Endothelial cell of umbilical vein (primary cell): ENCODE results near the gene MGST3.

Experiments used
- EZH2 ChIP-seq: IDR thresholded peaks from 2 replicates; pipeline ENCODE4 v1.6.1; 2012; ENCODE audit warnings: borderline replicate concordance, low read depth, mild to moderate bottlenecking, moderate library complexity, low read length, inconsistent platforms; ENCODE audit not compliant: severe bottlenecking
- POLR2A ChIP-seq: IDR thresholded peaks from 2 replicates; pipeline ENCODE4 v1.6.1; 2012; ENCODE audit warnings: low read depth, mild to moderate bottlenecking, control low read depth, low read length
- POLR2AphosphoS5 ChIP-seq: IDR thresholded peaks from 2 replicates; pipeline ENCODE4 v1.6.1; 2012; ENCODE audit warnings: low read depth, mild to moderate bottlenecking, control low read depth, low read length, moderate library complexity; ENCODE audit not compliant: insufficient read depth
- TF ChIP-seq, protein P1 (sequence below), 2 donors: IDR thresholded peaks; 1 replicate in 1 of 2; 2 replicates in 1 of 2; pipeline ENCODE4 v1.5.1; 2011; ENCODE audit warnings: low read length in 2 of 2, mild to moderate bottlenecking in 2 of 2, moderate library complexity in 2 of 2, control low read depth in 1 of 2, inconsistent platforms in 1 of 2, low read depth in 1 of 2; ENCODE audit not compliant: insufficient read depth in 1 of 2; ENCODE audit errors: extremely low read depth in 1 of 2

DNA sequence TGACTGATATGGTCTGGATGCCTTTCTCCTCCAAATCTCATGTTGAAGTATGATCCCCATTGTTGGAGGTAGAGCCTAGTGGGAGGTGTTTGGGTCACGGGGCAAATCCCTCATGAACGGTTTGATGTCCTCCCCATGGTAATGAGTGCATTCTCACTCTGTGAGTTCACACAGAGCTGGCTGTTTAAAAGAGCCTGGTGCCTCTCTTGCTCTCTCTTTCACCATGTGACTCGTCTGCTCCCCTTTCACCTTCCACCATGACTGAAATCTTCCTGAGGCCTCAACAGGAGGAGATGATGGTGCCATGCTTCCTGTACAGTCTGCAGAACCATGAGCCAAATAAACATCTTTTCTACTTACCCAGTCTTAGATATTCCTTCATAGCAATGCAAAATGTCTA lies 37.1 kb downstream of the MGST3 start:
- TF ChIP-seq, protein P1, sequence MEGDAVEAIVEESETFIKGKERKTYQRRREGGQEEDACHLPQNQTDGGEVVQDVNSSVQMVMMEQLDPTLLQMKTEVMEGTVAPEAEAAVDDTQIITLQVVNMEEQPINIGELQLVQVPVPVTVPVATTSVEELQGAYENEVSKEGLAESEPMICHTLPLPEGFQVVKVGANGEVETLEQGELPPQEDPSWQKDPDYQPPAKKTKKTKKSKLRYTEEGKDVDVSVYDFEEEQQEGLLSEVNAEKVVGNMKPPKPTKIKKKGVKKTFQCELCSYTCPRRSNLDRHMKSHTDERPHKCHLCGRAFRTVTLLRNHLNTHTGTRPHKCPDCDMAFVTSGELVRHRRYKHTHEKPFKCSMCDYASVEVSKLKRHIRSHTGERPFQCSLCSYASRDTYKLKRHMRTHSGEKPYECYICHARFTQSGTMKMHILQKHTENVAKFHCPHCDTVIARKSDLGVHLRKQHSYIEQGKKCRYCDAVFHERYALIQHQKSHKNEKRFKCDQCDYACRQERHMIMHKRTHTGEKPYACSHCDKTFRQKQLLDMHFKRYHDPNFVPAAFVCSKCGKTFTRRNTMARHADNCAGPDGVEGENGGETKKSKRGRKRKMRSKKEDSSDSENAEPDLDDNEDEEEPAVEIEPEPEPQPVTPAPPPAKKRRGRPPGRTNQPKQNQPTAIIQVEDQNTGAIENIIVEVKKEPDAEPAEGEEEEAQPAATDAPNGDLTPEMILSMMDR (IDR thresholded peaks at IDR 0.05; ENCODE audit: extremely low read depth in 1 of 2, insufficient read depth in 1 of 2, low read depth in 1 of 2, low read length in 2 of 2): no peak
- TF ChIP-seq POLR2AphosphoS5: no peak
- no peak for TF ChIP-seq POLR2A
- no peak for TF ChIP-seq EZH2
